ENCODE measurements around the gene LIAS.

Gene LIAS

DNA sequence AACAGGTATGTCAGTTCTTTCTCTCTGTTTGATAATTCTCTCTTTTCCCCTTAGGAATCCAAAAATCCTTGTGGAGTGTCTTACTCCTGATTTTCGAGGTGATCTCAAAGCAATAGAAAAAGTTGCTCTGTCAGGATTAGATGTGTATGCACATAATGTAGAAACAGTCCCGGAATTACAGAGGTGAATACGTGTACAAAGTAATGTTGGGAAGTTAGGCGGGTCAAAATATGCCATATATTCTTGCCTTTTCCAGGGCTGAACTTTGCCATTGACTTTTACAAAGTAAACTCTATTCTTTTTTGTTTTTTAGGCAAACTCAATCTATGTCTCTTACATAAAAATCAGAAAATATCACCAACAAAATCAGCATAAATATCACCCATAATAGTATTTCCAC, 8.6 kb downstream of the LIAS start:
- 100% methylated on average over 3 of the region's 4 CpGs for whole genome bisulfite sequencing (ENCODE audit: insufficient coverage)
- CTCF ChIA-PET = no interaction called here
- peaks cover 10 to 38% (median 28%) of the 10 kb centered on the region in 4 experiments for H3K36me3 ChIP-seq (ENCODE audit: control insufficient read depth in 4 of 4, insufficient read depth in 4 of 4, low read length in 3 of 4)
- H3K9me3 ChIP-seq (ENCODE audit: control extremely low read depth in 1 of 5, control insufficient read depth in 4 of 5, insufficient read depth in 2 of 5, low read depth in 1 of 5, low read length in 4 of 5) = no peaks in the 10 kb centered on the region
- no peaks in the 10 kb centered on the region for H3K27me3 ChIP-seq (replicated peaks in 2 of 5; ENCODE audit: control insufficient read depth in 4 of 5, insufficient read depth in 5 of 5, low read length in 4 of 5)
- peaks cover 0 to 6% (median 5%) of the 10 kb centered on the region in 4 experiments for H3K4me1 ChIP-seq (ENCODE audit: control extremely low read depth in 1 of 4, control insufficient read depth in 4 of 4, insufficient read depth in 4 of 4, low read length in 3 of 4)
- H3K4me3 ChIP-seq (ENCODE audit: control insufficient read depth in 1 of 7, extremely low read depth in 1 of 7, insufficient read depth in 4 of 7, low read depth in 2 of 7, low read length in 6 of 7) = no peak overlapping the region
- no peak for DNase-seq
- H3K27ac ChIP-seq (ENCODE audit: insufficient read depth in 1 of 2, low read depth in 1 of 2, low read length in 2 of 2, poor library complexity in 1 of 2, severe bottlenecking in 2 of 2) = no peak overlapping the region
- POLR2A ChIA-PET = no interaction called here

DNA sequence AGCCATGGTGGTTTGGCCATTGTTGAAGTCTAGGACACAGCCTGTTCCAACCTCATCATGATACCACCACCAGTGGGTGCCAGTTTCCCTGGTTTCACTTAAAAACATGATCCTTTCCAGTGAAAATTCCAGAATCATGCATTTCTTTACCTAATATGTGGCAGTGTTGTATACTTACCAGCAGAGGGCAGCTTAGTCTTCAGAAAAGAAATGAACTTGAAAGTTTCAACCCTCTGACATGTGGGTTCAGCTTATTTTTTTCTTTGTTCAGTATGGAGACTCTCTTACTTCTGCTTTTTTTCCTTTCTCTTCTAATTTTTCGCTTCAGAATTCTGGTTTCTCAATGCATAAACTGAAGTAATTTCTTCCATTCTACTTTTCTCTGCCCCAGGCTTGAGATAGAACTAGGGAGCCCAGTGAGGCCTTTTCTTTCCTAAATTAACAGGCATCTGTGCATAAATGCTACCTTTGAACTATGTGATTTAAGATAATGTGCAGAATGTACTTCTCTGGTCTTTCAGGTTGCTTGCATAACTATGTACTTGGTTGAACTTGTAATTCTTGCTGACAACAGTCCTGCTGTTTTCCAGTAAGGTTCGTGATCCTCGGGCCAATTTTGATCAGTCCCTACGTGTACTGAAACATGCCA, 10.7 kb downstream of the LIAS start:
- H3K4me1 ChIP-seq (ENCODE audit: control extremely low read depth in 1 of 4, control insufficient read depth in 4 of 4, insufficient read depth in 4 of 4, low read length in 3 of 4) = peaks cover 0 to 6% (median 5%) of the 10 kb centered on the region in 4 experiments
- peaks cover 12 to 28% (median 23%) of the 10 kb centered on the region in 4 experiments for H3K36me3 ChIP-seq (ENCODE audit: control insufficient read depth in 4 of 4, insufficient read depth in 4 of 4, low read length in 3 of 4)
- WGBS (ENCODE audit: insufficient coverage) = 70% methylated on average over 4 of the region's 4 CpGs
- POLR2A ChIA-PET = interaction anchor here (1.0 kb wide), 1 partner anchor 57 kb away, joined by 4 read pairs; no protein-coding TSS in a partner anchor
- CTCF ChIA-PET = interaction anchor here (0.6 to 3.6 kb wide), 16 partner anchors 10 to 856 kb away, joined by 3 to 23 read pairs (median 4); partner anchors contain the start of genes LIAS and RPL9
- peak overlapping the region in 4 of 7 experiments; percentile 5 to 57 (median 45) for H3K4me3 ChIP-seq (ENCODE audit: control insufficient read depth in 1 of 7, extremely low read depth in 1 of 7, insufficient read depth in 4 of 7, low read depth in 2 of 7, low read length in 6 of 7)
- DNase-seq = peak; percentile 89 to 92 (median 92)
- no peaks in the 10 kb centered on the region for H3K9me3 ChIP-seq (ENCODE audit: control extremely low read depth in 1 of 5, control insufficient read depth in 4 of 5, insufficient read depth in 2 of 5, low read depth in 1 of 5, low read length in 4 of 5)
- H3K27ac ChIP-seq (ENCODE audit: insufficient read depth in 1 of 2, low read depth in 1 of 2, low read length in 2 of 2, poor library complexity in 1 of 2, severe bottlenecking in 2 of 2) = peak overlapping the region; percentile 26 to 46
- H3K27me3 ChIP-seq (replicated peaks in 2 of 5; ENCODE audit: control insufficient read depth in 4 of 5, insufficient read depth in 5 of 5, low read length in 4 of 5) = no peaks in the 10 kb centered on the region

DNA sequence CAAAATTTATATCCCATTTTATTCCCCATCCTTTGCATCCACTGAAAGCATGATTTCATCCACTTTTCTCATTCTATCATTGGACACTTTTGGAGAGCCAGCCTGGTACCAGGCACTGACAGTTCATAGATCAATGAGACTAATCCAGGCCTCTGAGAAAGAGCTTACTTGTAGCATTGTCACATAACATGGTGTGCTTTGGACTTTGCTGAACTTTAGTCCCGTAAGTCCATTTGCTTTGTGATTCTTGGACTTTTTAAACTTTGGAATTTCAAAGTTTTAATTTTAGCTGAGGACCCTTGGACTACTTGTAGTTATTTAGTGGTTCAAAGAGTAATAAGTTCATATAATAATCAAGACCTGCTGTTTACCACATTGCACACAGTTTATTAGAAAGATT, 11.5 kb downstream of the LIAS start:
- Histone ChIP-seq H3K36me3 (ENCODE audit: control insufficient read depth in 4 of 4, insufficient read depth in 4 of 4, low read length in 3 of 4) (peaks cover 9 to 24% (median 17%) of the 10 kb centered on the region in 4 experiments), H3K9me3 (ENCODE audit: control extremely low read depth in 1 of 5, control insufficient read depth in 4 of 5, insufficient read depth in 2 of 5, low read depth in 1 of 5, low read length in 4 of 5) (no peaks in the 10 kb centered on the region), H3K27me3 (replicated peaks in 2 of 5; ENCODE audit: control insufficient read depth in 4 of 5, insufficient read depth in 5 of 5, low read length in 4 of 5) (no peaks in the 10 kb centered on the region), H3K27ac (ENCODE audit: insufficient read depth in 1 of 2, low read depth in 1 of 2, low read length in 2 of 2, poor library complexity in 1 of 2, severe bottlenecking in 2 of 2) (no peak overlapping the region), H3K4me1 (ENCODE audit: control extremely low read depth in 1 of 4, control insufficient read depth in 4 of 4, insufficient read depth in 4 of 4, low read length in 3 of 4) (peaks cover 0 to 6% (median 5%) of the 10 kb centered on the region in 4 experiments), H3K4me3 (ENCODE audit: control insufficient read depth in 1 of 7, extremely low read depth in 1 of 7, insufficient read depth in 4 of 7, low read depth in 2 of 7, low read length in 6 of 7) (no peak overlapping the region)
- ChIA-PET CTCF (interaction anchor here (1.0 to 3.6 kb wide), 2 partner anchors 11 to 186 kb away, joined by 4 to 23 read pairs; partner anchors contain the start of genes LIAS and RPL9), POLR2A (no interaction called here)
- no CpG with 5 or more reads among the region's 1 CpG for WGBS (ENCODE audit: insufficient coverage)
- DNase-seq = no peak

DNA sequence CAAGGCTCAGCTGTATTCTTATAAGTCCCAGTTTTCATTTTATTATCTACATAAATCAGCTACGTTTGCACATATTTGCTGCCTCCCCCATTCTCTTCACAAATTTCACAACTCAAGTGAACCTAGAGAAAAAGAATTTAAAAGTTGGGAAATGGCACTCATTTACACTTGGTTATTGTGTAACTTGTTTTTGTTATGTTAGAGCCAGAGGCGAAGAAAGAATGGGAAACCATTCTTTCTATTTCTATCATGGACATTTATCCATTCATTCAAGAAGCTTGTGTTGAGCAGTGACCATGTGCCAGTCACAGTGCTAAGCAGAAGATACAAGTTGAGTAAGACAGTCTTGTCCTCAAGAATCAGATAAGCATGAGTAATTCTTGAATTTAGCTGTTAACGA, 13.5 kb downstream of the LIAS start:
- Histone ChIP-seq H3K4me3 (ENCODE audit: control insufficient read depth in 1 of 7, extremely low read depth in 1 of 7, insufficient read depth in 4 of 7, low read depth in 2 of 7, low read length in 6 of 7) (no peak overlapping the region), H3K27me3 (replicated peaks in 2 of 5; ENCODE audit: control insufficient read depth in 4 of 5, insufficient read depth in 5 of 5, low read length in 4 of 5) (no peaks in the 10 kb centered on the region), H3K4me1 (ENCODE audit: control extremely low read depth in 1 of 4, control insufficient read depth in 4 of 4, insufficient read depth in 4 of 4, low read length in 3 of 4) (peaks cover 0 to 6% (median 5%) of the 10 kb centered on the region in 4 experiments), H3K27ac (ENCODE audit: insufficient read depth in 1 of 2, low read depth in 1 of 2, low read length in 2 of 2, poor library complexity in 1 of 2, severe bottlenecking in 2 of 2) (no peak overlapping the region), H3K9me3 (ENCODE audit: control extremely low read depth in 1 of 5, control insufficient read depth in 4 of 5, insufficient read depth in 2 of 5, low read depth in 1 of 5, low read length in 4 of 5) (no peaks in the 10 kb centered on the region), H3K36me3 (ENCODE audit: control insufficient read depth in 4 of 4, insufficient read depth in 4 of 4, low read length in 3 of 4) (peaks cover 6 to 23% (median 17%) of the 10 kb centered on the region in 4 experiments)
- CTCF ChIA-PET = interaction anchor here (0.7 to 1.1 kb wide), 2 partner anchors 158 to 187 kb away, joined by 3 to 4 read pairs; no protein-coding TSS in a partner anchor
- 100% methylated on average over 1 of the region's 3 CpGs for whole genome bisulfite sequencing (ENCODE audit: insufficient coverage)
- DNase-seq = no peak
- POLR2A ChIA-PET = no interaction called here

DNA sequence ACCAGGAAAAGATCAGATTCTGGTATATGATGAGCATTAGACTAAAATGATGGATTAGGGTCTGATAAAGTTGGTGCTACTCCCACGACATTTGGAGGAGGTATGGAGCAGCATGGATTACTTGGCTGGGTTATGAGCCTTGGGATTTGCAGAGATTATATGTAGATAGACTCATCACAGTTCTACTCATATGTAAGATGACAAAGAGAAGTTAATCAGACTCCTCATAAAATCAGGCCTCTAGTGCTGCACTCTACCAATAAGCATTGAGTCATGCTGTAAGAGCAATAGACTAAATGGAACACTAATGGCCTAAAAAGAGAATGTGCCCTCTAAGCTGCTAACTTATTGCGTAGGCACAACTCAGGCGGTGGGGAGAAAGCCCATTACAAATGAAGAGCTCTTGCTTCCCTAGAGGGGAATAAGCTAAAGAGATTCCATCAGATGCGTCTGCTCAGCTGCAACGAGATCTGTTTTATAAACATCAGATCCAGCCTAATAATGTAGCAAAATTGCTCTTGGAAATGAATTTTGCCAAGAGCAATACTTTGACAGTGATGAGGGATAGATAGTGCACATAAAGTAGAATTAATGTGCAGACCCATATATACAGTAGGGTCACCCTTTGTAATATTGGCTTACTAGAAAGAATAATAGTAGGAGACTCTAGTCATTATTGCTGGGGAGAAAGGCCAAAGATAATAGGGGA, 17.5 kb downstream of the LIAS start:
- WGBS (ENCODE audit: insufficient coverage) = 100% methylated on average over 4 of the region's 5 CpGs

DNA sequence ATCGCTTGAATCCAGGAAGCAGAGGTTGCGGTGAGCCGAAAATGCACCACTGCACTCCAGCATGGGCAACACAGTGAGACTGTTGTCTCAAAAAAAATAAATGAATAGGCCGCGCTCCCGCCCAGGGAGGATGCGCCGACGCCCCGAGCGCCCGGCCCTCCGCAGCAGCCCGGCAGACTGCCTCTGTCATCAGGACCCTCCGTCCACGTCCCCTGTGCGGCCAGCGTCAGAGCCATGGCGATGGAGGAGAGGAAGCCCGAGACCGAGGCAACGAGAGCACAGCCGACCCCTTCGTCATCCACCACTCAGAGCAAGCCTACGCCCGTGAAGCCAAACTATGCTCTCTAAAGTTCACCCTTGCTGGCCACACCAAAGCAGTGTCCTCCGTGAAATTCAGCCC, 21.4 kb downstream of the LIAS start:
- WGBS (ENCODE audit: insufficient coverage) = 98% methylated on average over 27 of the region's 27 CpGs
- Histone ChIP-seq H3K9me3 (ENCODE audit: control extremely low read depth in 1 of 5, control insufficient read depth in 4 of 5, insufficient read depth in 2 of 5, low read depth in 1 of 5, low read length in 4 of 5) (peaks cover 0 to 8% (median 2%) of the 10 kb centered on the region in 5 experiments), H3K36me3 (ENCODE audit: control insufficient read depth in 4 of 4, insufficient read depth in 4 of 4, low read length in 3 of 4) (peaks cover 0 to 9% (median 4%) of the 10 kb centered on the region in 4 experiments), H3K27ac (ENCODE audit: insufficient read depth in 1 of 2, low read depth in 1 of 2, low read length in 2 of 2, poor library complexity in 1 of 2, severe bottlenecking in 2 of 2) (no peak overlapping the region), H3K4me1 (ENCODE audit: control extremely low read depth in 1 of 4, control insufficient read depth in 4 of 4, insufficient read depth in 4 of 4, low read length in 3 of 4) (no peaks in the 10 kb centered on the region), H3K27me3 (replicated peaks in 2 of 5; ENCODE audit: control insufficient read depth in 4 of 5, insufficient read depth in 5 of 5, low read length in 4 of 5) (no peaks in the 10 kb centered on the region), H3K4me3 (ENCODE audit: control insufficient read depth in 1 of 7, extremely low read depth in 1 of 7, insufficient read depth in 4 of 7, low read depth in 2 of 7, low read length in 6 of 7) (no peak overlapping the region)
- DNase-seq = no peak
- ChIA-PET POLR2A (no interaction called here), CTCF (no interaction called here)

More for the DNA sequence above, 17.5 kb downstream of the LIAS start:
- Histone ChIP-seq H3K4me1 (ENCODE audit: control extremely low read depth in 1 of 4, control insufficient read depth in 4 of 4, insufficient read depth in 4 of 4, low read length in 3 of 4) (no peaks in the 10 kb centered on the region), H3K27ac (ENCODE audit: insufficient read depth in 1 of 2, low read depth in 1 of 2, low read length in 2 of 2, poor library complexity in 1 of 2, severe bottlenecking in 2 of 2) (no peak overlapping the region), H3K4me3 (ENCODE audit: control insufficient read depth in 1 of 7, extremely low read depth in 1 of 7, insufficient read depth in 4 of 7, low read depth in 2 of 7, low read length in 6 of 7) (no peak overlapping the region), H3K9me3 (ENCODE audit: control extremely low read depth in 1 of 5, control insufficient read depth in 4 of 5, insufficient read depth in 2 of 5, low read depth in 1 of 5, low read length in 4 of 5) (no peaks in the 10 kb centered on the region), H3K27me3 (replicated peaks in 2 of 5; ENCODE audit: control insufficient read depth in 4 of 5, insufficient read depth in 5 of 5, low read length in 4 of 5) (no peaks in the 10 kb centered on the region), H3K36me3 (ENCODE audit: control insufficient read depth in 4 of 4, insufficient read depth in 4 of 4, low read length in 3 of 4) (peaks cover 6 to 19% (median 11%) of the 10 kb centered on the region in 4 experiments)
- ChIA-PET CTCF (no interaction called here), POLR2A (no interaction called here)
- DNase-seq = no peak

All from common myeloid progenitor, CD34-positive (primary cell).